H1 (cell line): Measurements from ENCODE around the gene CPLANE1. TPM values are rescaled to one million over a fixed set of nuclear protein-coding genes. Genes with fewer than 3 reads are reported as not detected.

Experiments
- CTCF ChIA-PET: fragments of 300-600 bp; sonication (Branson Sonifier 250); formaldehyde crosslinking; loops from one replicate; lab custom pipeline; 2021; ENCODE audit not compliant: partially characterized antibody; lab: Charles Lee
- POLR2A ChIA-PET: fragments of 300-600 bp; sonication (Branson Sonifier 250); formaldehyde crosslinking; loops from one replicate; lab custom pipeline; 2021; ENCODE audit warnings: inconsistent platforms; ENCODE audit not compliant: partially characterized antibody; lab: Charles Lee
- DNase-seq, 2 experiments: peaks; one replicate each; pipeline versions ENCODE4 v3.0.0 to v3.0.0-alpha.2; 2010 to 2022; ENCODE audit warnings: low spot score in 2 of 2, low read depth in 1 of 2, mixed read lengths in 1 of 2
- FAIRE-seq: peaks from 2 replicates; lab custom pipeline; 2011; peaks lifted over from hg19 to GRCh38; lab: Jason Lieb, UNC
- H2AFZ ChIP-seq: 2 replicates; pipeline ENCODE4 v1.8.1; 2012; ENCODE audit warnings: low read length, inconsistent platforms
- H2AK5ac ChIP-seq: 2 replicates; pipeline ENCODE4 v1.6.1; 2013; ENCODE audit warnings: low read depth, low read length
- H2BK120ac ChIP-seq: replicated peaks from 2 replicates; pipeline ENCODE3; 2013; ENCODE audit warnings: low read depth, low read length, inconsistent platforms
- H2BK12ac ChIP-seq: 2 replicates; pipeline ENCODE4 v1.6.1; 2013; ENCODE audit warnings: low read depth, low read length
- H2BK15ac ChIP-seq: 2 replicates; pipeline ENCODE4 v1.6.1; 2013; ENCODE audit warnings: low read length
- H2BK20ac ChIP-seq: 2 replicates; pipeline ENCODE4 v1.6.1; 2013; ENCODE audit warnings: low read length
- H2BK5ac ChIP-seq: 2 replicates; pipeline ENCODE4 v1.6.1; 2013; ENCODE audit warnings: low read depth, low read length
- H3K14ac ChIP-seq: 2 replicates; pipeline ENCODE4 v1.6.1; 2013; ENCODE audit warnings: inconsistent platforms; ENCODE audit not compliant: insufficient read length
- H3K18ac ChIP-seq: 2 replicates; pipeline ENCODE4 v1.6.1; 2013; ENCODE audit warnings: low read length; ENCODE audit errors: extremely low read depth
- H3K23ac ChIP-seq: 2 replicates; pipeline ENCODE4 v1.6.1; 2013; ENCODE audit warnings: inconsistent platforms; ENCODE audit not compliant: insufficient read length
- H3K23me2 ChIP-seq: 2 replicates; pipeline ENCODE4 v1.6.1; 2013; ENCODE audit warnings: low read depth, low read length
- H3K27ac ChIP-seq: 2 replicates; pipeline ENCODE4 v1.6.1; 2011; ENCODE audit warnings: low read depth, low read length, inconsistent platforms
- H3K27me3 ChIP-seq, 4 experiments: replicated peaks in 1 of 4; 1 replicate in 1 of 4; 2 replicates in 3 of 4; pipeline versions ENCODE4 v1.6.1 to v1.8.1; 2011 to 2013; ENCODE audit warnings: low read length in 3 of 4, mild to moderate bottlenecking in 3 of 4, inconsistent platforms in 2 of 4, mixed read lengths in 2 of 4, moderate library complexity in 1 of 4; ENCODE audit not compliant: control insufficient read depth in 3 of 4, insufficient read depth in 3 of 4; ENCODE audit errors: extremely low read depth in 1 of 4
- H3K36me3 ChIP-seq, 4 experiments: 2 replicates each; pipeline versions ENCODE4 v1.6.1 to v1.8.1; 2011 to 2013; ENCODE audit warnings: mild to moderate bottlenecking in 4 of 4, low read length in 3 of 4, moderate library complexity in 2 of 4, control low read depth in 1 of 4, inconsistent platforms in 1 of 4; ENCODE audit not compliant: insufficient read depth in 4 of 4, control insufficient read depth in 2 of 4
- H3K4ac ChIP-seq: replicated peaks from 2 replicates; pipeline ENCODE3; 2013; ENCODE audit warnings: low read length, low read depth, mixed read lengths, inconsistent platforms; ENCODE audit not compliant: insufficient read length
- H3K4me1 ChIP-seq, 4 experiments: replicated peaks in 1 of 4; 1 replicate in 1 of 4; 2 replicates in 3 of 4; pipeline versions ENCODE4 v1.6.1 to v1.8.1; 2011 to 2013; ENCODE audit warnings: low read length in 3 of 4, inconsistent platforms in 2 of 4, mixed read lengths in 1 of 4; ENCODE audit not compliant: insufficient read depth in 4 of 4, control insufficient read depth in 3 of 4
- H3K4me2 ChIP-seq, 2 experiments: 2 replicates each; pipeline versions ENCODE4 v1.6.1 to v1.8.1; 2011 to 2013; ENCODE audit warnings: low read depth in 2 of 2, low read length in 2 of 2, control low read depth in 1 of 2, inconsistent platforms in 1 of 2, mild to moderate bottlenecking in 1 of 2; ENCODE audit not compliant: insufficient read depth in 1 of 2
- H3K4me3 ChIP-seq, 4 experiments: fragments of 200-600, 300-600 bp in 1 of 4; sonication (generic), shearing (Covaris generic), sonication (Bioruptor Twin) in 1 of 4; 2 replicates each; pipeline versions ENCODE4 v1.5.1 to v1.8.1; 2011 to 2016; ENCODE audit warnings: low read length in 4 of 4, low read depth in 3 of 4, control low read depth in 2 of 4, inconsistent platforms in 2 of 4, mild to moderate bottlenecking in 2 of 4, mixed read lengths in 1 of 4, moderate library complexity in 1 of 4; ENCODE audit not compliant: insufficient read depth in 2 of 4; ENCODE audit errors: extremely low read depth in 1 of 4
- H3K56ac ChIP-seq: replicated peaks from 2 replicates; pipeline ENCODE3; 2013; ENCODE audit warnings: low read depth, mild to moderate bottlenecking, mixed read lengths, low read length, inconsistent platforms; ENCODE audit not compliant: insufficient read length
- H3K79me1 ChIP-seq: 2 replicates; pipeline ENCODE4 v1.6.1; 2013; ENCODE audit warnings: low read depth, low read length, control low read depth
- H3K79me2 ChIP-seq, 2 experiments: 2 replicates each; pipeline versions ENCODE4 v1.6.1 to v1.8.1; 2012 to 2013; ENCODE audit warnings: low read length in 2 of 2, mild to moderate bottlenecking in 2 of 2, inconsistent platforms in 1 of 2; ENCODE audit not compliant: insufficient read depth in 2 of 2, control insufficient read depth in 1 of 2
- H3K9ac ChIP-seq, 4 experiments: replicated peaks in 1 of 4; 1 replicate in 1 of 4; 2 replicates in 3 of 4; pipeline versions ENCODE4 v1.6.1 to v1.8.1; 2011 to 2013; ENCODE audit warnings: low read depth in 3 of 4, low read length in 3 of 4, control low read depth in 2 of 4, mild to moderate bottlenecking in 2 of 4, moderate library complexity in 2 of 4, inconsistent platforms in 1 of 4; ENCODE audit errors: extremely low read depth in 1 of 4
- H3K9me3 ChIP-seq, 2 experiments: 2 replicates each; pipeline versions ENCODE4 v1.6.1 to v1.8.1; 2012 to 2013; ENCODE audit warnings: mild to moderate bottlenecking in 2 of 2, moderate library complexity in 2 of 2, control low read depth in 1 of 2, inconsistent platforms in 1 of 2, low read depth in 1 of 2, low read length in 1 of 2, mixed read lengths in 1 of 2; ENCODE audit not compliant: insufficient read depth in 2 of 2
- H4K20me1 ChIP-seq, 2 experiments: replicated peaks in 1 of 2; 2 replicates each; pipeline versions ENCODE3 to v1.8.1; 2011 to 2013; ENCODE audit warnings: inconsistent platforms in 2 of 2, low read length in 2 of 2, mild to moderate bottlenecking in 1 of 2; ENCODE audit not compliant: insufficient read depth in 2 of 2, control insufficient read depth in 1 of 2
- H4K5ac ChIP-seq: 2 replicates; pipeline ENCODE4 v1.6.1; 2013; ENCODE audit warnings: low read length, low read depth, mixed read lengths, inconsistent platforms; ENCODE audit not compliant: insufficient read length
- H4K8ac ChIP-seq: 2 replicates; pipeline ENCODE4 v1.8.0; 2013; ENCODE audit warnings: mild to moderate bottlenecking, moderate library complexity, low read length, inconsistent platforms; ENCODE audit not compliant: insufficient read depth; ENCODE audit errors: extremely low read depth
- H4K91ac ChIP-seq: replicated peaks from 2 replicates; pipeline ENCODE3; 2013; ENCODE audit warnings: low read length, mixed read lengths, inconsistent platforms; ENCODE audit not compliant: insufficient read length
- FOSL1 ChIP-seq: IDR thresholded peaks from 2 replicates; pipeline ENCODE4 v1.6.1; 2011; ENCODE audit warnings: mild to moderate bottlenecking, low read depth, low read length, moderate library complexity; ENCODE audit not compliant: insufficient read depth
- NRF1 ChIP-seq: IDR thresholded peaks from 2 replicates; pipeline ENCODE4 v1.6.1; 2011; ENCODE audit warnings: mild to moderate bottlenecking, low read depth, low read length, improper control_type of control experiment
- TBP ChIP-seq: IDR thresholded peaks from 2 replicates; pipeline ENCODE4 v1.6.1; 2011; ENCODE audit warnings: low read depth, low read length, improper control_type of control experiment
- WGBS, 2 experiments: shearing (Covaris generic) in 1 of 2; methylation state at CpG; one replicate each; pipeline versions ENCODE4 v1.1.6 to v1.1.7; 2013 to 2015; ENCODE audit warnings: low lambda C conversion rate in 2 of 2, mixed read lengths in 2 of 2, inconsistent platforms in 1 of 2, low coverage in 1 of 2, missing lambda C conversion rate in 1 of 2; ENCODE audit not compliant: insufficient replicate concordance in 2 of 2, insufficient coverage in 1 of 2, insufficient read length in 1 of 2; ENCODE audit errors: extremely low coverage in 1 of 2, missing lambda C conversion rate in 1 of 2; 5-methylcytosine and 5-hydroxymethylcytosine counted together
- polyA plus RNA-seq, 7 experiments: library from polyadenylated mRNA; depleted of rRNA in 3 of 7; stranded (reverse) in 5 of 7; unstranded in 2 of 7; fragments of >200 nt in 5 of 7; fragments of 200-250 nt in 2 of 7; gene quantifications; 1 replicate in 5 of 7; 2 replicates in 1 of 7; 4 replicates in 1 of 7; pipeline versions ENCODE4 v1.2.1 to v1.2.3, GENCODE V29; 2011 to 2013; ENCODE audit warnings: missing spikeins in 2 of 7, mixed read lengths in 2 of 7
- total RNA-seq: library from RNA; stranded (reverse); fragmentation: NEBNext Ultra II Directional; extraction: Animal tissue kit (Norgen Biotek cat#: 25700); gene quantifications from 2 replicates; pipeline ENCODE4 v1.2.1, GENCODE V29; 2021

Gene CPLANE1
- total and polyA plus RNA-seq, 2 of the 8 experiments (the other 6 are each of a cell fraction or from before 2014, with no cell fraction given) = 2.2 to 8.8 TPM

DNA sequence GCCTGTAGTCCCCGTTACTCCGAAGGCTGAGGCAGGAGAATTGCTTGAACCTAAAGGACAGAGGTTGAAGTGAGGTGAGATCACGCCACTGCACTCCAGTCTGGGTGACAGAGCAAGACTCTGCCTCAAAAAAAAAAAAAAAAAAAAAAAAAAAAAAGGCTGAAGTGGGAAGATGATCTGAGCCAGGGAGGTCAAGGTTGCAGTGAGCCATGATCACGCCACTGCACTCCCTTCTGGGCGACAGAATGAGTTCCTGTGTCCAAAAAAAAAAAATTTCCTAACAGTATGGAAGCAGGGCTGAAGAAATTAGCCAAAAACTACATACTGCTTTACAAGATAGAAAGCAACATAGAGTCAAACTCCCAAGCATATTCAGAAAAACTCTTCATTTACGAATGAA, 132.8 kb downstream of the CPLANE1 start:
- 94% methylated on average over 6 of the region's 6 CpGs; no CpG with 5 or more reads in 1 of the 2 experiments for WGBS, 2 experiments
- H4K5ac ChIP-seq = no peak overlapping the region
- DNase-seq (no peak), FAIRE-seq (no peak)
- H2AK5ac ChIP-seq = no peak overlapping the region
- no peak overlapping the region for H3K4ac ChIP-seq
- H2AFZ ChIP-seq = no peak overlapping the region
- H3K4me1 ChIP-seq = no peaks in the 10 kb centered on the region
- no peak overlapping the region for H2BK5ac ChIP-seq
- H3K27me3 ChIP-seq = no peaks in the 10 kb centered on the region
- H3K4me3 ChIP-seq = no peak overlapping the region
- no peaks in the 10 kb centered on the region for H3K9me3 ChIP-seq
- no peak overlapping the region for H3K14ac ChIP-seq
- H3K36me3 ChIP-seq = peaks cover 0 to 4% (median 0%) of the 10 kb centered on the region in 4 experiments; a peak in 1 of 8 replicates
- H3K23me2 ChIP-seq = no peaks in the 10 kb centered on the region
- H4K8ac ChIP-seq = no peak overlapping the region
- no peak overlapping the region for H4K91ac ChIP-seq
- no peak overlapping the region for H3K18ac ChIP-seq
- no peak overlapping the region for H3K4me2 ChIP-seq
- H2BK15ac ChIP-seq = no peak overlapping the region
- no peaks in the 10 kb centered on the region for H4K20me1 ChIP-seq
- no peak overlapping the region for H2BK120ac ChIP-seq
- H2BK12ac ChIP-seq = no peak overlapping the region
- H3K9ac ChIP-seq = no peak overlapping the region
- H3K79me1 ChIP-seq = no peaks in the 10 kb centered on the region
- ChIA-PET CTCF (no interaction called here), POLR2A (no interaction called here)
- H3K27ac ChIP-seq = no peak overlapping the region
- H3K23ac ChIP-seq = no peak overlapping the region
- H3K79me2 ChIP-seq = no peaks in the 10 kb centered on the region
- H2BK20ac ChIP-seq = no peak overlapping the region
- H3K56ac ChIP-seq = no peak overlapping the region
- no peak for TF ChIP-seq TBP
- TF ChIP-seq FOSL1 = no peak
- TF ChIP-seq NRF1 = no peak
